NCI-H82 treated with DMSO at 0.1 percent for 48 hours (cell line): Measurements from ENCODE around the gene SLC25A21.
"Not testable (repeated sequence)": the region's sequence is repeated elsewhere in the genome, so short reads cannot be mapped to it uniquely, and the experiment has no call there.

Experiments used
- DNase-seq: peaks from one replicate; lab custom pipeline; 2025; ENCODE audit not compliant: unreplicated experiment; lab: John Stamatoyannopoulos, UW

The SLC25A21 gene

GRCh38 chr14:36843410-36843809 is 329.0 kb downstream of the SLC25A21 start:
- no peak for DNase-seq

GRCh38 chr14:36835128-36835527 is 337.3 kb downstream of the SLC25A21 start:
- no peak for DNase-seq

GRCh38 chr14:36834293-36834692 is 338.1 kb downstream of the SLC25A21 start:
- DNase-seq = no peak

GRCh38 chr14:36829547-36829946 is 342.9 kb downstream of the SLC25A21 start:
- DNase-seq = no peak

GRCh38 chr14:36827861-36828260 is 344.5 kb downstream of the SLC25A21 start:
- DNase-seq = no peak

GRCh38 chr14:36826614-36827013 is 345.8 kb downstream of the SLC25A21 start:
- no peak for DNase-seq

GRCh38 chr14:36824854-36825253 is 347.6 kb downstream of the SLC25A21 start:
- DNase-seq = no peak

GRCh38 chr14:36823651-36824050 is 348.8 kb downstream of the SLC25A21 start:
- DNase-seq = no peak

GRCh38 chr14:36822685-36823084 is 349.7 kb downstream of the SLC25A21 start:
- no peak for DNase-seq

- DNase-seq = no peak
Observed at GRCh38 chr14:36820901-36821300, 351.5 kb downstream of the SLC25A21 start.

GRCh38 chr14:36820111-36820709 is 352.2 kb downstream of the SLC25A21 start:
- DNase-seq = no peak

- DNase-seq = no peak
Observed at GRCh38 chr14:36818794-36819384, 353.5 kb downstream of the SLC25A21 start.

- no peak for DNase-seq
Observed at GRCh38 chr14:36818246-36818645, 354.2 kb downstream of the SLC25A21 start.

GRCh38 chr14:36817071-36817930 is 355.1 kb downstream of the SLC25A21 start:
- DNase-seq = no peak

- no peak for DNase-seq
Observed at GRCh38 chr14:36816481-36816880, 355.9 kb downstream of the SLC25A21 start.

GRCh38 chr14:36814783-36815182 is 357.6 kb downstream of the SLC25A21 start:
- DNase-seq = not testable (repeated sequence)

- no peak for DNase-seq
Observed at GRCh38 chr14:36810209-36810608, 362.2 kb downstream of the SLC25A21 start.

- no peak for DNase-seq
Observed at GRCh38 chr14:36807727-36808126, 364.7 kb downstream of the SLC25A21 start.

- no peak for DNase-seq
Observed at GRCh38 chr14:36805131-36805559, 367.3 kb downstream of the SLC25A21 start.

- DNase-seq = no peak
Observed at GRCh38 chr14:36797634-36798033, 374.8 kb downstream of the SLC25A21 start.

GRCh38 chr14:36791402-36791801 is 381.0 kb downstream of the SLC25A21 start:
- no peak for DNase-seq

- no peak for DNase-seq
Observed at GRCh38 chr14:36785511-36785910, 386.9 kb downstream of the SLC25A21 start.
